ENCODE results near the gene ABCA13.

Gene ABCA13

DNA sequence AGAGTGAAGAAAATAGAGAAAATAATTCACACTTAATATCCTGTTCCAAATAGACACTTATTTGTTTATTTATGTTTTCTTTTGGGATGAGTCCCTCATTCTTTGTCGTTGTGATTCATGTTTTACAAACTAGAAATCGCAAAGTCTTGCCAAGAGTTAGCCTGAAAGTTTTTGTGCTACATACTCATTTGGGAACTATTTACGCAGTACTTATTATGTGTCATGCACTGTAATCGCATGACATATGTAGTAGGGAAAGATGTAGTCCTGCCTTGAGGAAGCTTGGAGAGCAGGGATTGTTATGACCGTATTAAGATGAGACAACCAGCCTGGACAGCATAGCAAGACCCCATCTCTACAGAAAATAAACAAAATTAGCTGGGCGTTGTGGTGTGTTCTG lies 189.3 kb downstream of the ABCA13 start:
- no peak for DNase-seq
- no peak overlapping the region for H3K14ac ChIP-seq (ENCODE audit: low read length in 2 of 2)
- H3K9me3 ChIP-seq (ENCODE audit: control insufficient read depth, low read length), result no peaks in the 10 kb centered on the region
- H2AK5ac ChIP-seq (ENCODE audit: low read length, severe bottlenecking), result no peak overlapping the region
- H3K9ac ChIP-seq (ENCODE audit: low read length), result no peak overlapping the region
- H2AFZ ChIP-seq (ENCODE audit: low read depth, low read length), result no peak overlapping the region
- H3K4me1 ChIP-seq (ENCODE audit: control insufficient read depth, insufficient read depth, low read depth, low read length), result no peaks in the 10 kb centered on the region
- no peak overlapping the region for H3K23ac ChIP-seq (ENCODE audit: low read length in 2 of 2)
- no peak overlapping the region for H2BK120ac ChIP-seq (ENCODE audit: low read depth, low read length)
- no peak overlapping the region for H3K4me3 ChIP-seq (ENCODE audit: insufficient read depth in 1 of 2, low read depth in 1 of 2, low read length in 2 of 2)
- H4K91ac ChIP-seq (ENCODE audit: low read length), result no peak overlapping the region
- H3K4ac ChIP-seq (ENCODE audit: low read depth in 1 of 2, low read length in 2 of 2), result no peak overlapping the region
- H3K36me3 ChIP-seq (ENCODE audit: control insufficient read depth in 1 of 2, insufficient read depth in 2 of 2, low read depth in 1 of 2, low read length in 2 of 2), result no peaks in the 10 kb centered on the region
- no peak overlapping the region for H3K4me2 ChIP-seq (ENCODE audit: low read length, poor library complexity, severe bottlenecking)
- H2BK5ac ChIP-seq (ENCODE audit: low read depth, low read length, poor library complexity, severe bottlenecking), result no peak overlapping the region
- no peak overlapping the region for H3K27ac ChIP-seq (ENCODE audit: low read length, poor library complexity, severe bottlenecking)
- H2BK15ac ChIP-seq (ENCODE audit: low read depth, poor library complexity, severe bottlenecking), result no peak overlapping the region
- no peak overlapping the region for H4K8ac ChIP-seq (ENCODE audit: low read length)
- 77% methylated on average over 5 of the region's 6 CpGs for WGBS
- no peak overlapping the region for H2BK12ac ChIP-seq (ENCODE audit: low read length in 2 of 2)
- H3K27me3 ChIP-seq (ENCODE audit: control insufficient read depth in 1 of 2, insufficient read depth in 1 of 2, low read length in 2 of 2), result no peaks in the 10 kb centered on the region
- no peaks in the 10 kb centered on the region for H3K79me1 ChIP-seq (replicated peaks; ENCODE audit: low read length, poor library complexity, severe bottlenecking)
- H3K18ac ChIP-seq (ENCODE audit: low read depth in 1 of 2, low read length in 2 of 2), result no peak overlapping the region

DNA sequence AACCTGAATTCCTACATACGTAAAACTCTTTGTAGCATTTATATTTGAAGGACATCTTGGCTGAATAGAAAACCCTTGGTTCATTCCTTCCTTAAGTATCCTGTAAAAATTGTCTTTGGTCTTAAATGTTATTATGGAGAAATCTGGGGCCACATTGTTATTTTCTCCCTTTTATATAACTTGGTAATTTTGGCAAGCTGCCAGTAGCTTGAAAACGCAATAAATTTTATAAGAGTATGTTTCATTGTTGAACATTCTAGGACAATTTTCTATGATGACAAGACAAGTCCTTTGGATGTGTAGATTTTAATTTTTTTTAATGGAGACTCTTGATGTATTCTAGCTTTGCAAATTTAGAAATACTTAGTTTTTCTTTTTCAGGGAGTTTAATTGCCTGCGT lies 191.9 kb downstream of the ABCA13 start:
- Histone ChIP-seq H4K8ac (ENCODE audit: low read length) (no peak overlapping the region), H3K36me3 (ENCODE audit: control insufficient read depth in 1 of 2, insufficient read depth in 2 of 2, low read depth in 1 of 2, low read length in 2 of 2) (no peaks in the 10 kb centered on the region), H3K27ac (ENCODE audit: low read length, poor library complexity, severe bottlenecking) (no peak overlapping the region), H2AK5ac (ENCODE audit: low read length, severe bottlenecking) (no peak overlapping the region), H2BK120ac (ENCODE audit: low read depth, low read length) (no peak overlapping the region), H3K23ac (ENCODE audit: low read length in 2 of 2) (no peak overlapping the region), H3K4me1 (ENCODE audit: control insufficient read depth, insufficient read depth, low read depth, low read length) (no peaks in the 10 kb centered on the region), H3K4me3 (ENCODE audit: insufficient read depth in 1 of 2, low read depth in 1 of 2, low read length in 2 of 2) (no peak overlapping the region), H3K18ac (ENCODE audit: low read depth in 1 of 2, low read length in 2 of 2) (no peak overlapping the region), H3K27me3 (ENCODE audit: control insufficient read depth in 1 of 2, insufficient read depth in 1 of 2, low read length in 2 of 2) (no peaks in the 10 kb centered on the region), H2AFZ (ENCODE audit: low read depth, low read length) (no peak overlapping the region), H3K4me2 (ENCODE audit: low read length, poor library complexity, severe bottlenecking) (no peak overlapping the region), H3K4ac (ENCODE audit: low read depth in 1 of 2, low read length in 2 of 2) (no peak overlapping the region), H3K9me3 (ENCODE audit: control insufficient read depth, low read length) (no peaks in the 10 kb centered on the region), H2BK12ac (ENCODE audit: low read length in 2 of 2) (no peak overlapping the region), H2BK15ac (ENCODE audit: low read depth, poor library complexity, severe bottlenecking) (no peak overlapping the region), H3K9ac (ENCODE audit: low read length) (no peak overlapping the region), H3K79me1 (replicated peaks; ENCODE audit: low read length, poor library complexity, severe bottlenecking) (no peaks in the 10 kb centered on the region), H3K14ac (ENCODE audit: low read length in 2 of 2) (no peak overlapping the region), H4K91ac (ENCODE audit: low read length) (no peak overlapping the region), H2BK5ac (ENCODE audit: low read depth, low read length, poor library complexity, severe bottlenecking) (no peak overlapping the region)
- 86% methylated on average over 1 of the region's 3 CpGs for WGBS
- no peak for DNase-seq

DNA sequence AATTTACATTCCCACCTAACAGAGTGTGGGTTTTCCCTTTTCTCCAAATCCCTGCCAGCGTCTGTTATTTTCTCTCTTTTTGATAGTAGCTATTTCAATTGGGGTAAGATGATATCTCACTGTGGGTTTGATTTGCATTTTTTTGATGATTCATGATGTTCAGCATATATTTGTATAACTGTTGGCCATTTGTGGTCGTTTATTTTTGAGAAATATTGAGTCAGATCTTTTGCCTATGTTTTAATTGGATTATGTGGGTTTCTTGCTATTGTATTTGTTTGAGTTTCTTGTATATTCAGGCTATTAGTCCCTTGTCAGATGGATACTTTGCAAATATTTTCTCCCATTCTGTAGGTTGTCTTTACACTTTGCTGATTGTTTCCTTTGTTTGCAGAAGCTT lies 193.8 kb downstream of the ABCA13 start:
- Histone ChIP-seq H3K4me3 (ENCODE audit: insufficient read depth in 1 of 2, low read depth in 1 of 2, low read length in 2 of 2) (no peak overlapping the region), H2AK5ac (ENCODE audit: low read length, severe bottlenecking) (no peak overlapping the region), H2BK120ac (ENCODE audit: low read depth, low read length) (no peak overlapping the region), H2AFZ (ENCODE audit: low read depth, low read length) (no peak overlapping the region), H3K27ac (ENCODE audit: low read length, poor library complexity, severe bottlenecking) (no peak overlapping the region), H3K9ac (ENCODE audit: low read length) (no peak overlapping the region), H3K27me3 (ENCODE audit: control insufficient read depth in 1 of 2, insufficient read depth in 1 of 2, low read length in 2 of 2) (no peaks in the 10 kb centered on the region), H2BK15ac (ENCODE audit: low read depth, poor library complexity, severe bottlenecking) (no peak overlapping the region), H2BK12ac (ENCODE audit: low read length in 2 of 2) (no peak overlapping the region), H3K36me3 (ENCODE audit: control insufficient read depth in 1 of 2, insufficient read depth in 2 of 2, low read depth in 1 of 2, low read length in 2 of 2) (no peaks in the 10 kb centered on the region), H3K4me1 (ENCODE audit: control insufficient read depth, insufficient read depth, low read depth, low read length) (no peaks in the 10 kb centered on the region), H3K23ac (ENCODE audit: low read length in 2 of 2) (no peak overlapping the region), H4K8ac (ENCODE audit: low read length) (no peak overlapping the region), H3K18ac (ENCODE audit: low read depth in 1 of 2, low read length in 2 of 2) (no peak overlapping the region), H2BK5ac (ENCODE audit: low read depth, low read length, poor library complexity, severe bottlenecking) (no peak overlapping the region), H3K9me3 (ENCODE audit: control insufficient read depth, low read length) (no peaks in the 10 kb centered on the region), H3K14ac (ENCODE audit: low read length in 2 of 2) (no peak overlapping the region), H3K79me1 (replicated peaks; ENCODE audit: low read length, poor library complexity, severe bottlenecking) (no peaks in the 10 kb centered on the region), H3K4ac (ENCODE audit: low read depth in 1 of 2, low read length in 2 of 2) (no peak overlapping the region), H4K91ac (ENCODE audit: low read length) (no peak overlapping the region), H3K4me2 (ENCODE audit: low read length, poor library complexity, severe bottlenecking) (no peak overlapping the region)
- DNase-seq, result no peak
- 46% methylated on average over 2 of the region's 2 CpGs for WGBS

DNA sequence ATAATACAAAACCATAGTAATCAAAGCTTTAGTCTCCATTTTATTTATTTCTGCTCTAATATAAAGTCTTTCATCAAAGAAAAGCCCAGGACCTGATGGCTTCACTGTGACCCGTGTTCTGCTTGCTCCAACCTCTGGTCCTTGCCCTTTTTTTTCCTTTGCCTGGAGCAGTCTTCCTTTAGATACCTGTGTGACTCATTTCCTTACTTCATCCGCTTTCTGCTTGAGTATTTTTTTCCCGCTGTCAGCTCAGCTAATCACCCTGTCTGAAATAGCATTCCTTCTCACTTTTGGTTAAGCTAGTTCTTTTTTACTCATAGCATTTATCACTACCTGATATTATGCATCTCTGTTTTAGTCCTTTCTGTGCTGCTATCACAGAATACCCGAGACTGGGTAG lies 194.8 kb downstream of the ABCA13 start:
- H2BK12ac ChIP-seq (ENCODE audit: low read length in 2 of 2), result no peak overlapping the region
- H3K23ac ChIP-seq (ENCODE audit: low read length in 2 of 2), result no peak overlapping the region
- H3K9me3 ChIP-seq (ENCODE audit: control insufficient read depth, low read length), result peaks cover 8% of the 10 kb centered on the region
- H4K91ac ChIP-seq (ENCODE audit: low read length), result no peak overlapping the region
- no peak overlapping the region for H3K4ac ChIP-seq (ENCODE audit: low read depth in 1 of 2, low read length in 2 of 2)
- H2BK5ac ChIP-seq (ENCODE audit: low read depth, low read length, poor library complexity, severe bottlenecking), result no peak overlapping the region
- H3K18ac ChIP-seq (ENCODE audit: low read depth in 1 of 2, low read length in 2 of 2), result no peak overlapping the region
- H3K4me1 ChIP-seq (ENCODE audit: control insufficient read depth, insufficient read depth, low read depth, low read length), result no peaks in the 10 kb centered on the region
- no peak overlapping the region for H2AK5ac ChIP-seq (ENCODE audit: low read length, severe bottlenecking)
- no peaks in the 10 kb centered on the region for H3K79me1 ChIP-seq (replicated peaks; ENCODE audit: low read length, poor library complexity, severe bottlenecking)
- H4K8ac ChIP-seq (ENCODE audit: low read length), result no peak overlapping the region
- H3K27ac ChIP-seq (ENCODE audit: low read length, poor library complexity, severe bottlenecking), result no peak overlapping the region
- no peak overlapping the region for H2AFZ ChIP-seq (ENCODE audit: low read depth, low read length)
- DNase-seq, result no peak
- H2BK15ac ChIP-seq (ENCODE audit: low read depth, poor library complexity, severe bottlenecking), result no peak overlapping the region
- WGBS, result 52% methylated on average over 4 of the region's 4 CpGs
- no peak overlapping the region for H3K4me3 ChIP-seq (ENCODE audit: insufficient read depth in 1 of 2, low read depth in 1 of 2, low read length in 2 of 2)
- no peak overlapping the region for H2BK120ac ChIP-seq (ENCODE audit: low read depth, low read length)
- no peak overlapping the region for H3K9ac ChIP-seq (ENCODE audit: low read length)
- H3K4me2 ChIP-seq (ENCODE audit: low read length, poor library complexity, severe bottlenecking), result no peak overlapping the region
- no peaks in the 10 kb centered on the region for H3K27me3 ChIP-seq (ENCODE audit: control insufficient read depth in 1 of 2, insufficient read depth in 1 of 2, low read length in 2 of 2)
- no peaks in the 10 kb centered on the region for H3K36me3 ChIP-seq (ENCODE audit: control insufficient read depth in 1 of 2, insufficient read depth in 2 of 2, low read depth in 1 of 2, low read length in 2 of 2)
- H3K14ac ChIP-seq (ENCODE audit: low read length in 2 of 2), result no peak overlapping the region
